ENCODE measurements around the gene CABP2. TPM values are rescaled to one million over a fixed set of nuclear protein-coding genes. Genes with fewer than 3 reads are reported as not detected.
A peak's percentile ranks its signal among the peaks of the same experiment; 100 is the strongest.
"Not testable (repeated sequence)": the region's sequence is repeated elsewhere in the genome, so short reads cannot be mapped to it uniquely, and the experiment has no call there.

The CABP2 gene
- total RNA-seq, 2 donors from 2014 or later = not detected

- no peaks in the 10 kb centered on the region for H3K27me3 ChIP-seq
- TF ChIP-seq CTCF (IDR thresholded peaks at IDR 0.05) (no peak), POLR2A (IDR thresholded peaks at IDR 0.05) (no peak)
- H3K36me3 ChIP-seq (replicated peaks in 1 of 2; ENCODE audit: insufficient read depth in 1 of 2, low read depth in 2 of 2) = no peaks in the 10 kb centered on the region
- no peak overlapping the region for H3K27ac ChIP-seq
- H3K4me3 ChIP-seq = no peak overlapping the region
- H3K9me3 ChIP-seq = no peaks in the 10 kb centered on the region
- intact Hi-C loops (cut with DNase I) = no loop called here
- 90 to 93% methylated on average over 4 of the region's 4 CpGs for WGBS, 2 donors
- ATAC-seq (no peak), DNase-seq (no peak)
- H3K4me1 ChIP-seq = peaks cover 14% of the 10 kb centered on the region
Measured at GRCh38 chr11:67564230-67564629, 41.0 kb upstream of the CABP2 start.

GRCh38 chr11:67563705-67564114 lies 40.5 kb upstream of the CABP2 start:
- H3K27me3 ChIP-seq; H3K36me3 ChIP-seq (replicated peaks in 1 of 2; ENCODE audit: insufficient read depth in 1 of 2, low read depth in 2 of 2); H3K27ac ChIP-seq; H3K4me3 ChIP-seq; H3K9me3 ChIP-seq; intact Hi-C loops (cut with DNase I): not testable (repeated sequence)
- DNase-seq (peak; percentile 61 to 74 (median 67)), ATAC-seq (peak; percentile 79)
- WGBS, 2 donors = 33 to 46% methylated on average over 11 of the region's 11 CpGs
- peaks cover 14% of the 10 kb centered on the region for H3K4me1 ChIP-seq

DNA sequence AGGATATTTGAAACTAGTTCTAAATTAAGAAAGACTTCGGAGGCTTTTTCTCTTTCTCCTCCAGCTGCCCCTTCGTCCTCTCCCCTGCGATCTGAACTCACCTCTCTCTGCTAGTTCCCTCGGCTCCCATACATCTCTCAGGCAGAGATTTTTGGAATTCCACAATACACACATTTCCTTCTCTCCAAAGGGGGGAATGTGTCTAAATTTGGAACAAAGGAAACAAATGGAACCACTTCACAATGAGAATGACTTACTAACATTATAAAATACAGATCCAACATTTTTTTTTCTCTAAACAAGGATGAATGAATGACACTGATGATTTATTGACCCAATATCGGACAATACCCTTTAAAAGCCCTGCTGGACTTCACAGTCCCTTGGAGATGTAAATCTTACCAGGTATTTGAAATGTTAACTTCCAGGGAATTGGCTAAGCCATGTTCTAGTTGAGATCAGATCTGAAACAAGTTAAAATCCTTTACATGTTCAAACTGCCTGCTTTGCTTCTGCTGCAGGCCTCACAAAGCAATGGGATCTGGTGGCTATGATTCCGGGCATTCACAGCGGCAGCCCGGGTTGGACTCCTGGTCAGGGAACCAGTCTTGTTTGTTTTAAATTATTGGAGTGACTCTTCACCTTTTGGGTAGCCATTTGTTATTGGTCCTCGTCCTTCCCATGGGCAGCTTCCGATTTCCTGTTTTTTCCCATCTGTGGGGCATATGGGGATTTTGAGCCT lies 39.9 kb upstream of the CABP2 start:
- 72 to 84% methylated on average over 10 of the region's 10 CpGs for WGBS, 2 donors
- no peaks in the 10 kb centered on the region for H3K27me3 ChIP-seq
- H3K27ac ChIP-seq = no peak overlapping the region
- no peaks in the 10 kb centered on the region for H3K36me3 ChIP-seq (replicated peaks in 1 of 2; ENCODE audit: insufficient read depth in 1 of 2, low read depth in 2 of 2)
- H3K4me1 ChIP-seq = peaks cover 14% of the 10 kb centered on the region
- TF ChIP-seq POLR2A (IDR thresholded peaks at IDR 0.05) (no peak), CTCF (IDR thresholded peaks at IDR 0.05) (no peak)
- no peak overlapping the region for H3K4me3 ChIP-seq
- intact Hi-C loops (cut with DNase I) = no loop called here
- no peak for DNase-seq
- peak; percentile 16 for ATAC-seq
- no peaks in the 10 kb centered on the region for H3K9me3 ChIP-seq

GRCh38 chr11:67561971-67562619 lies 38.8 kb upstream of the CABP2 start:
- no peak for DNase-seq
- H3K27ac ChIP-seq = no peak overlapping the region
- WGBS, 2 donors = 70 to 76% methylated on average over 10 of the region's 10 CpGs

More at GRCh38 chr11:67561971-67562619, 38.8 kb upstream of the CABP2 start:
- H3K9me3 ChIP-seq = no peaks in the 10 kb centered on the region
- H3K4me1 ChIP-seq = peaks cover 14% of the 10 kb centered on the region
- TF ChIP-seq CTCF (IDR thresholded peaks at IDR 0.05) = no peak
- TF ChIP-seq POLR2A (IDR thresholded peaks at IDR 0.05) = no peak
- intact Hi-C loops (cut with DNase I) = no loop called here
- no peak overlapping the region for H3K4me3 ChIP-seq
- H3K27me3 ChIP-seq = no peaks in the 10 kb centered on the region
- ATAC-seq = no peak
- H3K36me3 ChIP-seq (replicated peaks in 1 of 2; ENCODE audit: insufficient read depth in 1 of 2, low read depth in 2 of 2) = no peaks in the 10 kb centered on the region
